Frontal cortex (tissue), 4 donors: Measurements from ENCODE around the gene TOB2. TPM values are rescaled to one million over a fixed set of nuclear protein-coding genes. Genes with fewer than 3 reads are reported as not detected.
A peak's percentile ranks its signal among the peaks of the same experiment; 100 is the strongest.

ENCODE experiments used
- DNase-seq, 2 donors: peaks; one replicate each; pipeline ENCODE4 v3.0.0; 2012; ENCODE audit warnings: low spot score in 2 of 2
- FAIRE-seq: peaks from 2 replicates; lab custom pipeline; 2012; peaks lifted over from hg19 to GRCh38; lab: Jason Lieb, UNC
- total RNA-seq: library from RNA; depleted of rRNA; stranded (reverse); fragments of >200 nt; gene quantifications from one replicate; pipeline ENCODE4 v1.2.3, GENCODE V29; 2014
- donor health status: control.
- donor health status: control.
- donor health status: control.

TOB2 gene, protein sequence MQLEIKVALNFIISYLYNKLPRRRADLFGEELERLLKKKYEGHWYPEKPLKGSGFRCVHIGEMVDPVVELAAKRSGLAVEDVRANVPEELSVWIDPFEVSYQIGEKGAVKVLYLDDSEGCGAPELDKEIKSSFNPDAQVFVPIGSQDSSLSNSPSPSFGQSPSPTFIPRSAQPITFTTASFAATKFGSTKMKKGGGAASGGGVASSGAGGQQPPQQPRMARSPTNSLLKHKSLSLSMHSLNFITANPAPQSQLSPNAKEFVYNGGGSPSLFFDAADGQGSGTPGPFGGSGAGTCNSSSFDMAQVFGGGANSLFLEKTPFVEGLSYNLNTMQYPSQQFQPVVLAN
- total RNA-seq: 10.2 TPM

DNA sequence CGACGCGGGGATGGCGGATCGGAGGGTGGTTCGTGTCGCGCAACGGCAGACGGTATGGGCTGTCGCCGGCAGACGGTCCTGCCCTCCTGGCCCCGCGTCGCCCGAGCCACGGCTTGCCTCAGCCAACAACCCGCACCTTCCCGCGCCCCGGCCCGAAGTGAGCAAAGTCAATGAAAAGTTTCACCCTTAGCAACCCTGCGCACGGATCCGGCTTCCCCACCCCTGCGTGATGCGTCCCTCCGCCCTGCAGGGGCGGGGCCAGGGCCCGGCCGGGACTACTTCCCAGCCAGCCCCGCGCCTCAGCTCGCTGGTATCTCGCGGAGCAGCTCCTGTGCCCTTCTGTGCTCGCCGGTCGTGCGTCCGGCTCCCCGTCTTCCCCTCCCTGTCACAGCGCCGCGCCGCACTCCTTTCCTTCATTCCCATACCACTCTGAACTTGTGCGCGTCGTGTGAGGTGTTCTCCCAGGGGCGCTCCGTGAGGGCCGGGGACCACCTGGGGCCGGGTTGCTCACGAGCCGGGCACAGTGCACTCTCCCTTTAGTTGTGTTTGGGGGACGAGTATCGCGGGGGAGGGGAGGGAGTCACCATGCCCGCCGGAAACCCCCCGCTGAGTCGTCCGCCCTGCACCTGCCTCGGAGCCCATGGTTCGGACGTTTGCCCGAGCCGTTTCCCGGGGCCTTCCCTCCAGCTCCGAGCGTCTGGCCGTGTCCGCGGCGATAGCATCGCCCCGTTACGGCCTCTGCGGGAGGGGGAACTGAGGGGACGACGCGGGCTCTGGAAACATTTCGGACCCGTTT lies at the start of gene TOB2:
Gene TOB2 (minus strand): TSS at position 163 of the 796 bp plus-strand sequence. CDS start 9,456 bp downstream, outside the sequence.
- DNase-seq (peak; percentile 68 to 82), FAIRE-seq (no peak)

DNA sequence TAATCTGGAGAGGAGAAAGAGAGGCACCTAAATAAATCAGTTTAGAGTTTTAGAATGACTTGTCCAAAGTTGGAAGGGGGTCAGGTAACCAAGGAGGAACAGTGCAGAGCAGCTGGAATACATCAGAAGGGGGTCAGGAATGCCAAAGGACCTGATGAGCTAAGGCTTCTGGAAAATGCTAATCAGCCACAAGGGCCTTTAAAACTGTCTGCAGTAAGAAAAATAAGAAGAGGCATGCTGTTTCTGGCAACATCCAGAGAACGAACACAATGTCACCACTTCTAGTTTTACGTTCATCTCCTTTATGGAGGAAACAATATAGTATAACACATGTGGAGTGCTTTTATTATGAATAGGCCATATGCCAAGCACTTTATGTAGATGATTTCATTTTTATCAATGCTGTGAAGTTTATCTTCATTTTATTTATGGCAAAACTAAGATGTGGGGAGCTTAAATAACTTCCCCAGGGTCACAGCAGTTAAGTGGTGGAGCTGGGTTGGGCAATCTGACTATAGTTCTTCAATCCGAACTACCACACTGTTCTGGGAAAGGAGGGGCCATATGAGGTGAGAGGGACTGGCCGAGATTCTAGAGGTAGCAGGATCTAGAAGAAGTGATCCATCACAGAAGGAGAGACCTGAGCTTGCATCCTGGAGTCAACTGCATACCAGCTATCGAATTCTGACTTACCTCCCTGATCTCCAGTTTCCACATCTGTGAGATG lies 44.9 kb upstream of the TOB2 start:
- FAIRE-seq: no peak
- no peak for DNase-seq

DNA sequence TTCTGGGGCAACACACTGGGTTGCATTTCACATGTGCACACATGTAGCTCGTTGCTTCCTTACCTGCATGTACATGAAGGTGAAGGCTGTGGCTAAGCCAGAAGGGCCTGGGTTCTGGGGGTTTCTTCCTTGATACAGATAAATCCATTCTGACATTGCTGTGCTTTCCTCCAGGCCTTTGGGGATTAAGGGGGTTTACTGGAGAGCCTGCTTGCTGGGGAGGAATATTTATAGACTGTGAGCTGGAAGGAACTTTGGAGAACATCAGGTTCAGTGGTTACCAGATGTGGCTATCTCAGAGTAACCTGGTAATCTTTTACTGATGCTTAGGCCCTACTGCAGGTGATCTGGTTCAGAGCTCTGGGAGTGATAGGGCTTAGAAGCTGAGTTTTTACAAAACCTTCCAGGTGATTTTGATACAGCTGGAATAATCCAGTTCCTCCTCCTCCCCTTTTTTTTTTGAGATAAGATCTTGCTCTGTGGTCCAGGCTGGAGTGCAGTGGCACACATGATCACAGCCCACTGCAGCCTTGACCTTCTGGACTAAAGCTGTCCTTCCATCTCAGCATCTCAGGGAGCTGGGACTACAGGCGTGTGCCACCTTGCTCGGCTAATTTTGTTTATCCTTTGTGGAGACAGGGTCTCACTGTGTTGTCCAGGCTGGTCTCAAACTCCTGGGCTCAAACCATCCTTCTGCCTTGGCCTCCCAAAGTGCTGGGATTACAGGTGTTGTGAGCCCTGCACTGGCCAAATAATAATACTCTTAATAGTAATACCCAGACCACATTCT lies 42.2 kb upstream of the TOB2 start:
- FAIRE-seq (no peak), DNase-seq (no peak)

DNA sequence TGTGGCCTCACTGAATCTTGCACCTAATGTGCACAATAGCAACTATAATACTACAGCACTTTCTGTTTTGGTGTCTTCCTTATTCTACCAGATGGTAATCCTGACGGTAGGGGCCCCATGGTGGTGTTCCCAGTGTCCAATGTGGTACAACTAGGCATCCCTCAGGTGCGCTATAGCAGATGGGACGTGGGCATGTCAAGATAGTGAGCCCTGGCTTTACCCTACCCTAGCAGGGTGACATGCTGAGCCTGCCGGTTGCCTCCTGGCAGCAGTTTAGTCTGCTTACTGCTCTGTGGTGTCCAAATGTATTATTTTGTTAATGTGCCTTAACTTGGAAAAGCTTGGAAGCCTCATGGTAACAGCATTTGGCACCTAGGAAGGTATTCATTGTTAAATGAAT lies 41.5 kb upstream of the TOB2 start:
- no peak for DNase-seq
- FAIRE-seq: no peak

DNA sequence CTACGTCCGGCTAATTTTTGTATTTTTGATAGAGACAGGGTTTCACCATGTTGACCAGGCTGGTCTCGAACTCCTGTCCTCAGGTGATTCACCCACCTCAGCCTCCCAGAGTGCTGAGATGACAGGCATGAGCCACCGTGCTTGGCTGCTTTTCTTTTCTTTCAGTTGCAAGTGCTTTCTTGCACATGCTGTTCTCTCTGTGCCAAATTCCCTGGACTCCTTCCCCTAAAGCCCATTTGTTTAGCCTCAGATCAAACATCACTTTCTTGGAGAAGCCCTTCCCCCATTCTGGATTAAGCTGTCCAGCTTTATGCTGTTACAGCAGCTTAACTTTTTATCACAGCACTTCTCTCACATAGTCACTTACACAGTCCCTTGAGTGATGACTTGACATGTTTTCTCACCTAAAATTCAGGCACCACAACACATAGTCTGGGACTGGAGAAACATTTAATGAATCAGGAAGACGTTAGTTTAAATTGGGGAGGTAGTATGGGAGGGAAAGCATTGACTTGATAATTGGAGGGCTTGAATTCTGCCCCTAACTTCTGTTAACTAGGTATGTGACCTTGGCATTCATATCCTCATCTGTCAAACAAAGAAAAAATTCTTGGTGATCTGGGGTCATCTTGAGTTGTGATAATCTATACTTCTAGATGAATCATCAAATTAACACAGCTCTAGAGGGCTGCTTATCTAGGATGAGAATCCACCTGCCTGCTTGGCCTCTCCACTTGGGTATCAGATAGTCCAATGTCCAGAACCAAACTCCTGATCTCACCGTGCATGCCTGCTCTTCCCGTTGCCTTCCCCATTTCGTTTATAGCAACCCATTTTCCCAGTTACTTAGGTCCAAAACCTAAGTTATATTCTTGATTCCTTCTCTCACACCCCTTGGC lies 40.7 kb upstream of the TOB2 start:
- DNase-seq: no peak
- FAIRE-seq: no peak

DNA sequence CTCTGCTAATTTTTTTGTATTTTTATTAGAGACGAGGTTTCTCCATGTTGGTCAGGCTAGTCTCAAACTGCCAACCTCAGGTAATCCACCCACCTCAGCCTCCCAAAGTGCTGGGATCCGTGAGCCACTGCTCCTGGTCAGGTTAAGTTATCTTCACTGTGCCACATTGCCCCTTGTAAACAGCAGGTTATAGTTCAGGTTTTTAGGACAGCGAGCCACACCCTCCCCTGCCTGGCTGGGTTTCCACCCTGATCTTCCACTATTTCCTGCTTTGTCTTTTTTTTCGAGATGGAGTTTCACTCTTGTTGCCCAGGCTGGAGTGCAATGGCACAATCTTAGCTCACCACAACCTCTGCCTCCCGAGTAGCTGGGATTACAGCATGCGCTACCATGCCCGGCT lies 38.4 kb upstream of the TOB2 start:
- FAIRE-seq: no peak

DNA sequence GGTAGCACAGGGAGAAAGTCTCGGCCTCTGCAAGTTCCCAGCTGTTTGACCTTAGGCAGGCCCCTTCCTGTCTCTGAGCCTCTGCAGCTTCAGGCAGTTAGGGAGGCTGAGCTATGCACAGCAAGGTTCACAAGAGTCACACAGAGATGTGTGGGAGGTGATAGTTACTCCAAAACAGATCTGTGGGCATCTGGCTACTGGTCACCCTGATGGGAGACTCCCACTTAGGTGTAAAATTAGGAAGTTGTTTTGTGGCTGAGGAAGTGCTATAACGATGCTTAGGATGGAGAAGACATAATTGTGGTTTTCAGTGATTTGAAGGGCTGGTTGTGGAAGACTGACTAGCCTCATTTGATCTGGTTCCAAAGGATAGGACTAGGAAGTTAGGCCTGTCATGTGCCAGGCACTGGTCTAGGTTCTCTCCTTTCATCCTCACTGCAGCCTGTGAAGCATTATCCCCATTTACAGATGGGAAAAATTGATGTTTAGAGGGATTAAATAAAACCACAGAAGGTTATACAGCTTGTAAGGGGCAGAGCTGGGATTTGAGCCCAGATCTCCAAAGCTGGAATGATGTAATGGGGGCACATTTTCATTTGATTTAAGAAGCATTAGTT lies 35.8 kb upstream of the TOB2 start:
- DNase-seq: no peak
- FAIRE-seq: no peak

More for the DNA sequence above, 38.4 kb upstream of the TOB2 start:
- no peak for DNase-seq

DNA sequence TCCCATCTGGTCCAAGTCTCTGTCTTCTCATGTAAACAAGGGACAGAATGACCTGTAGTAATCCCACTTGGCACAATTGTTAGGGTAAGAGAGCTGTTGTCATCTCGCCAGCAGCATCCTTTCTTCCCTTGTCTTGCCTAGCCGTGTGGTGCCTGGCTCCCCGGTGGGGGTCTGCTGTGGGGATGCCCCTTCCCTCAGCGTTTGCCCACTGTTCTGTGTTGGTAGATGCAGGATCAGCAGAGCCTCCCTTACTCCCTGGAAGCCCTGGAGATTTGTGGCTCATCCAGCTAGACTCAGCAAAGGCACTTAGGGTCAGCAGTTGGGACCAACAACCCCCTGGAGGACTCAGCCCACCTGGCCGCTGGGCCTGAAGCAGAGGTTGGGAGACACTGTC lies 35.3 kb upstream of the TOB2 start:
- no peak for DNase-seq
- no peak for FAIRE-seq

DNA sequence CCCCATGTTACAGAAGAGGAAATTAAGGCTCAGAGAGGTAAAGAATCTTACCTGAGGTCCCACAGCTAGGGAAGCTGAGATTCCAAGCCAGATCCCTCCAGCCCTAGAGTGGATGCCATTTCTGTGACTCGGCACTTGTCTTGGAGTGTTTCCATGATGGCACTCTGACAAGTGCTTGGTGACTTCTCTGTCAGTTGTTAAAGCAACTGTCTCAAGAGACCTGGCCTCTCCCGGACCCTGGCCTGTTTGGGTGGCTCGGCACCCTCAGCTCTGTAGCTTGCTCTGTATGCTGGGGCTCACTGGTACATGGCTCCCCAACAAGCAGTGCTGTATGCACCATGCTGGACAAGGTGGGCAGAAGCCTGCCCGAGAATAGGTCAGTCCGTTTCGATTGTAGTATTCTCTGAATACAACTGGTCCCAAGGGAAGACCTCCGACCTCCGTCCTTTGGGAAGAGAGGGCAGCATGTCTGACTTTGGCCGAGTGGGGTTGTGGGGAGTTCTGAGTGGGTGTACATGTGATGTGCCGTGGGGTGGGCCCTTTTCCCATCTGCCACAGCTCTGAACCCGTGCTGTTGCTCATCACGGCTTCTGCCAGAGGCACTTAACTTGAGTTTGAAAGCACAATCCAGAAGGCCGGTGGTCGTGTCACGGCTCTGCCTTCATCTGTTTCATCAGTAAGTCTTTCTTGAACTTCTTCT lies 34.7 kb upstream of the TOB2 start:
- FAIRE-seq (no peak), DNase-seq (no peak)

DNA sequence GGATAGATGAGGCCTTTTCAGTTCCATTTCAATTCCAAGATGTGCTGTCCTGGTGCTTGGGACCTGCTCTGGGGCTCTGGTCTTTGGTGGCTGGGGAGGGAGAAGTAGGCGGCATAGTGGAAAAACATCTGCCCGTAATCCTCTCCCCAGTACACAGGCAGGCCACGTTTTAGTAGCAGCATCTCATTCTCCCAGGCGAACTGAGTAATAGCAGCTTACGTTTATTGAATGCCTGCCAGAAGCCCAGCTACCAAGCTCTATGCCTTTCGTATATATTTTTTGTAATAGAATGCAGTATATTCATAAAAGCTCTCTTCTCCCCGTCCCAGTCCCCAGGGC lies 33.8 kb upstream of the TOB2 start:
- DNase-seq (no peak), FAIRE-seq (no peak)

DNA sequence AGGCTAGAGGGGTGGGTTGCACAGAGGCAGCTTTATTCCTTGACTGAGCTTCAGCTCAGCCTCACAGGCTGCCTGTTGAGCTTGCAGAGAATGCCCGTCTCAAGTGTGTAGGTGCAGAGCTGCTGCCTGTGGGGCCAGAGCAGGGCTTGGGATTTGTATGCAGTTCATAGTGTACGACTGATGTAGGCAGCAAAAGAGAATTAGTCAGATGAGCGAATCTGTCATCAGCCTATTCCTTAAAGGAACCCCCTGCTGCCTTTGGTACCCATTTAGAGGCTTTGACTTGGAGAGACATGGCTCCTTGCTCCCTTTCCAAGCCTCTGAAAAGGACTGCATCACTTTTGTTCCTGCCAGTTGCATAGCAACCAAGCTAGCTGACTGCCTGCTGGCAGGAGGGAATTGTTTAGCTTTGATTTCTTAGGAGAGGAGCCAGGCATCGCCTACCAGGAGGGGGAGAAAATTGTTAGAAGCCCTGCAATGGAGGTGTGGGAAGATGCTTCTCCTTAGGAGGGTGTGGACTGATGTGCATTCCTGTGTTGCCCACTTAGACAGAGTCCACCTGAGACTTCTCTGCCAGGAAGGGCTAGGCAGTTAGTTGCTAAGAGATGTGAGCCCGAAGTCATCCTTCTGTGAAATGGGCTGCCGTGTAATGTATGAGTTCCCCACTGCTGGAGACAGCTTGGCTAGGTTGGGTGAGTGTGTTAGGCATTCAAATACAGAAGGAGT lies 33.2 kb upstream of the TOB2 start:
- FAIRE-seq (no peak), DNase-seq (peak; percentile 17 to 40)

DNA sequence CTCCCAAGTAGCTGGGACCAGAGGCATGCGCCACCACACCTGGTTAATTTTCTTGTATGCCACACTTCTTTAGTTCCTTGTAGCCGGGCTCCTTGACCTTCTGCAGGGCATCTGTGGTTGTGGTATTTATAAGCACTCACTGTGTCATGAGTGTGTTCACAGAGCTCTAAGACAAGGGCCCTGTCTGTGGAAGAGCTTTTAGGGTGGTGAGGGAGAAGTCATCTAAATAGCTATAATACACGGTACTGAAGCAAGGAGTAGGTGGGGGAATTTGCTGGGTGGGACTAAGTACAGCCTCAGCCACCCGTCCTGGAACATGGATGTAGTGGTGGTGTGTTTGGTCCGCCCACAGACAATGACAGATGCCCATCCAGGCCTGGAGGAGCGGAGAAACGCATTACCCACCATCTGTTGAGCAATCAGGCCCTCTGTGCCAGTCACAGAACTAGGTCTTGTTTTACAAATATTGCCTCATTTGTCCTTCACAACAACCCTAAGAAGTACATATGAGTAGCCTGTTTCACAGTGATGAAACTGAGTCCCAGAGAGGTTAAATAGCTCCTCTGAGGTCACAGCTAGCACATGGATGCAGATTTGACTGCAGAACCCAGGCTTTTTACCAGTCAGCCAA lies 32.4 kb upstream of the TOB2 start:
- DNase-seq: no peak
- FAIRE-seq: no peak

DNA sequence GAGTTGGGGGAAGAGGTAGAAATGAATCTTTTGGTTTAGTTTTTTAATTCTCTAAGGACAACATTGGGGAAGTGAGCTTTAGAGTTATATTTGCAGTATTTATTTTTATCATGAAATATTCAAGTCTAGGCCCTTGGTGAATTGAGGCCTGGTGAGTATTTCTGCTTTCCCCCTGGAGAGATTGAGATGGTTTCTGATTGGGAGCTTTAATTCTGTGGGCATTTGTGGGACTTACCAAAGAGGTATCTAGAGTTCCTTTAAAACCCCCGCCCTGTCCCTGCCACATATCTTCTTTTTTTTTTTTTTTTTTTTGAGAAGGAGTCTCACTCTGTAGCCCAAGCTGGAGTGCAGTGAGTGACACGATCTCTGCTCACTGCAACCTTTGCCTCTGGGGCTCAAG lies 31.9 kb upstream of the TOB2 start:
- no peak for DNase-seq
- FAIRE-seq: no peak

DNA sequence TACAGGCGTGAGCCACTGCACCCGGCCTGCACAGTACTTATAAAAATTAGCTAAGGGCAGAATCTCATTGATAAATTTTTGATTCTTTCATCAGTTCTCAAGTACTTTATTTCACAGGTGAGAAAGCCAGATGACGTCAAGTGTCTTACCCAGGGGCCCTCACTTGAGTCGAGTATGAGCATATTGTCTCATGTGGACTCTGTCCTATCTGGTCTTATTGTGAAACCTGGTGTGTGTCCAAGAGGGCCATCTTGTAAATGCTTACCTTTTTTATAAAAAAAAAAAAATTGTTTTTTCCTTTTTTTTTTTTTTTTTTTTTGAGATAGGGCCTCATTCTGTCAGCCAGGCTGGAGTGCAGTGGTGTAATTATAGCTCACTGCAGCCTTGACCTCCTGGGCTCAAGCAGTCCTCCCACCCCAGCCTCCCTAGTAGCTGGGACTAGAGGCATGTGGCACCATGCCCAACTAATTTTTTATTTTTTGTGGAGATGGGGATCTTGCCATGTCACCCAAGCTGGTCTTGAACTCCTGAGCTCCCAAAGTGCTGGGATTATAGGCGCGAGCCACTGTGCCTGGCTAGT lies 28.4 kb upstream of the TOB2 start:
- FAIRE-seq (no peak), DNase-seq (no peak)

DNA sequence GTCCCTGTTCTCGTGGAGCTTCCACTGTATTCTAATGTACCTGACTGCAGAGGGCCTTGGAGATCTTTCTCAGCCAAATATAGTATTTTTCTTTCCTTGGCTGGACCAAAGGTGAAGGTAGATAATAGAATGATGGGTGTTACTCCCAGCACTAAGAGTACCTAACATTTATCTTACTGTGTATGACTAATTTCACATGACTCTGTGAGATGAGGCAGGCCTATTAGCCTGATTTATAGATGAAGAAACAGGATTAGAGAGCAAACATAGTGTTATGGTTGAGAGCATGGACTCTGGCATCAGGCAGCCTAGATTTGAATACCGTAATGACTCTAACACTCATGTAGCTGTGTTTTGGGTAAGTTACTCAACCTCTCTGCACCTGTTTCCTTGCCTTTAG lies 25.0 kb upstream of the TOB2 start:
- FAIRE-seq (no peak), DNase-seq (no peak)

DNA sequence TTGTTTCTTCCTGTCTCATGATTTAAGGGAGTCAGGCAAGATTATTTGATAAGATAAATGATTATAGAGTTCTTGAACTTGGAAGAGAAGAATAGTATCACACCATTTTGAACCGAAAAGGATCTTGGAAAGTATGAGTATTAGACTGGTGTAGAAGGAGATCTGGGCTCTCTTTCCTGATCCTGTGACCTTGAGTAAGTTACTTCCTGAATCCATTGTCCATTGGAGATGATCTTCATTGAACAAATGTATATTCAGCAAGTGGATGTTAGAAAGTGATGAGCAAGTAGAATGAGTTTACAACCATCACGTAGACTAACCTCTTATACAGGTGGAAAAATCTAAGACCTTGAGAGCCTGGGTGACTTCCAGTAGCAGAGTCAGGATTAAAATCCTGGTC lies 24.3 kb upstream of the TOB2 start:
- DNase-seq (no peak), FAIRE-seq (no peak)
